Measurements from ENCODE around the gene ADAMTS17. TPM values are rescaled to one million over a fixed set of nuclear protein-coding genes. Genes with fewer than 3 reads are reported as not detected.

ADAMTS17 gene
- total RNA-seq, 1 donor from 2014 or later, result 6.2 TPM

DNA sequence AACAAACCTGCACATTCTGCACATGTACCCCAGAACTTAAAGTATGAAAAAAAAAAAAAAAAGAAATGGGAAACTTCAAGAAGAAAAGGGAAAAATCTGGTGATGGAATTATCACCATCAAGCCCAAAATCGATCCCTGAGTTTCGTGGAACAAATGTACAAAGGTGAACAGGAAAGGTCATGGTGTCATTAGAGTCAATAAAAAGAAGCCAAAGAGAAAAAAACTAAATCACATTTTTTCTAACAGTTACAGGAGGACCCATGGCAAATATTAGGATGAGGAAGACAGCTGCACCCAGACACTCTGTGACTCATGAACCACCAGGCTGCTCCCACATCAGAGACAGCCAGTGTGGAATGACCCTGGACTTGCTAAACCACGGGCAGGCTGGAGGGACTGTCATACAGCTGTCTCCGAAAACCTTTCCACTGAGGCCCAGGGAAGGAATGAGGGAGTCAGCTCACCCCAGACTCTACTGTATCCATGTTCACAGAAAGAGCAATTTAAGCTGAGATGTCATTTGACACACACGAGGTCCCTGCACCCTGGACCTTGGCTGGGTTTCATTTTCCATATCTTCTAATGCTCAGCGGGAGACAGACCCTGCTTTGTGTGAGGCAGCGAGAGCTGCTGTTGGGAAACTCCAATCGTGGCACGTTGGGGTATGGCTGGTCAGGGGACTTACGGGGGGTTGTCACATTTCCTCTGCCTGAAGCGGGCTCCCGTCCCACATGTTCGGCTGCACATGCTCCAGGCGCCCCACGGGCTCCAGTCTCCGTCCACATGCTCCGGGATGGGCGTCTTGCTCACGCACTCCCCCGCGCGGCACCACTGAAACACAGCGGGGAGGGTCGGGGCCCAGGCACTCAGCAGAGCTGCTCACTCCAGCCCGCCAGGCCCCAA, 210.2 kb downstream of the ADAMTS17 start:
- no peaks in the 10 kb centered on the region for H3K9me3 ChIP-seq
- no peaks in the 10 kb centered on the region for H3K27me3 ChIP-seq
- H3K4me1 ChIP-seq, result no peaks in the 10 kb centered on the region
- DNase-seq (no peak), ATAC-seq (peak; percentile 86)
- TF ChIP-seq, protein P1, sequence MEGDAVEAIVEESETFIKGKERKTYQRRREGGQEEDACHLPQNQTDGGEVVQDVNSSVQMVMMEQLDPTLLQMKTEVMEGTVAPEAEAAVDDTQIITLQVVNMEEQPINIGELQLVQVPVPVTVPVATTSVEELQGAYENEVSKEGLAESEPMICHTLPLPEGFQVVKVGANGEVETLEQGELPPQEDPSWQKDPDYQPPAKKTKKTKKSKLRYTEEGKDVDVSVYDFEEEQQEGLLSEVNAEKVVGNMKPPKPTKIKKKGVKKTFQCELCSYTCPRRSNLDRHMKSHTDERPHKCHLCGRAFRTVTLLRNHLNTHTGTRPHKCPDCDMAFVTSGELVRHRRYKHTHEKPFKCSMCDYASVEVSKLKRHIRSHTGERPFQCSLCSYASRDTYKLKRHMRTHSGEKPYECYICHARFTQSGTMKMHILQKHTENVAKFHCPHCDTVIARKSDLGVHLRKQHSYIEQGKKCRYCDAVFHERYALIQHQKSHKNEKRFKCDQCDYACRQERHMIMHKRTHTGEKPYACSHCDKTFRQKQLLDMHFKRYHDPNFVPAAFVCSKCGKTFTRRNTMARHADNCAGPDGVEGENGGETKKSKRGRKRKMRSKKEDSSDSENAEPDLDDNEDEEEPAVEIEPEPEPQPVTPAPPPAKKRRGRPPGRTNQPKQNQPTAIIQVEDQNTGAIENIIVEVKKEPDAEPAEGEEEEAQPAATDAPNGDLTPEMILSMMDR (IDR thresholded peaks at IDR 0.05), result peak; percentile 47
- peak overlapping the region; percentile 23 for H3K4me3 ChIP-seq
- intact Hi-C loops (cut with DNase I), result no loop called here
- no peak overlapping the region for H3K27ac ChIP-seq
- H3K36me3 ChIP-seq, result no peaks in the 10 kb centered on the region

DNA sequence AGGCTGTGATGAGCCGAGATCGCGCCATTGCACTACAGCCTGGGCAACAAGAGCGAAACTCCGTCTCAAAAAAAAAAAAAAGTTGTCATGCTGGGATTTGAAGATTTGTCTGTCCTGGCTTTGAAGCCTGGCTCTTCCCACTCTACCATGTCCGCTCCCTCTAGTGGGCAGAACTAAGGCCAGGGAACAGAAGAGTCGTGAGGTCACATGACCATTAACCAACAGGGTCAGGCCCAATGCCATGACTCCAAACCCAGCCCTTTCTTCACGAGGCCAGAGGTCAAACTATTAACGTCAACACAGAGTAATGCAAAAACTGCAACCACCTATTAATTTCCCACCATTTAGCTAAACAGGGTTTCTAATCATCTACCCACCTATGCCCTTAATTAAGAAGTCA, 212.1 kb downstream of the ADAMTS17 start:
- no peaks in the 10 kb centered on the region for H3K9me3 ChIP-seq
- H3K4me1 ChIP-seq, result peaks cover 3% of the 10 kb centered on the region
- no peak overlapping the region for H3K4me3 ChIP-seq
- TF ChIP-seq, protein P1 (IDR thresholded peaks at IDR 0.05), result no peak
- DNase-seq (no peak), ATAC-seq (no peak)
- no peak overlapping the region for H3K27ac ChIP-seq
- H3K27me3 ChIP-seq, result no peaks in the 10 kb centered on the region
- no peaks in the 10 kb centered on the region for H3K36me3 ChIP-seq
- intact Hi-C loops (cut with DNase I), result no loop called here

GRCh38 chr15:100125401-100126191, 216.2 kb downstream of the ADAMTS17 start:
- ATAC-seq, result peak; percentile 65
- TF ChIP-seq, protein P1 (IDR thresholded peaks at IDR 0.05), result no peak
- H3K27ac ChIP-seq, result no peak overlapping the region

GRCh38 chr15:100124936-100125335, 216.8 kb downstream of the ADAMTS17 start:
- no peak for ATAC-seq
- intact Hi-C loops (cut with DNase I), result no loop called here
- peak; percentile 9 for DNase-seq
- Histone ChIP-seq H3K27me3 (no peaks in the 10 kb centered on the region), H3K36me3 (no peaks in the 10 kb centered on the region), H3K4me1 (peaks cover 3% of the 10 kb centered on the region), H3K4me3 (no peak overlapping the region), H3K9me3 (peaks cover 10% of the 10 kb centered on the region), H3K27ac (no peak overlapping the region)
- TF ChIP-seq, protein P1 (IDR thresholded peaks at IDR 0.05), result no peak

More at GRCh38 chr15:100125401-100126191, 216.2 kb downstream of the ADAMTS17 start:
- intact Hi-C loops (cut with DNase I), result no loop called here
- Histone ChIP-seq H3K4me3 (no peak overlapping the region), H3K4me1 (peaks cover 3% of the 10 kb centered on the region), H3K9me3 (peaks cover 10% of the 10 kb centered on the region), H3K36me3 (no peaks in the 10 kb centered on the region), H3K27me3 (no peaks in the 10 kb centered on the region)
- peak; percentile 51 for DNase-seq

DNA sequence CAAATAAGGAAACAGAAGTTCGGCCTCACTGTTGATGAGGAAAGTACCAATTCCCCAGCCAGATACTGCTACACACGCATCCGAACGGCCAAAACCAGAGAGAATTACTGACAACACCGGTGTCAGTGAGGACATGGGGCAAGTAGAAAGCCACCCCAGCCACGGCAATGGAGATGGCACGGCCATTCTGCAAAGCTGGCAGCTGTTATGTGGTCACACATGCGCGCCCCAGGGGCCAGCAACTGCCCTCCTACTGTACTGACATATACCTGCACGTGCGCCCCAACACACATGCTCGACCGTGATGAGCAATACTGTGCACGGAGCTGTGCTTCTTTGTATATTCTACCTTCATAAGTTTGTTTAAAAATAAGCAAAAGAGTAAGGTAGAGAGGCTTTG, 217.4 kb downstream of the ADAMTS17 start:
- no peak for ATAC-seq
- peaks cover 3% of the 10 kb centered on the region for H3K4me1 ChIP-seq
- intact Hi-C loops (cut with DNase I), result no loop called here

More for the DNA sequence above, 217.4 kb downstream of the ADAMTS17 start:
- Histone ChIP-seq H3K36me3 (no peaks in the 10 kb centered on the region), H3K4me3 (no peak overlapping the region), H3K27ac (no peak overlapping the region), H3K27me3 (no peaks in the 10 kb centered on the region), H3K9me3 (peaks cover 10% of the 10 kb centered on the region)
- peak; percentile 46 for DNase-seq
- TF ChIP-seq, protein P1 (IDR thresholded peaks at IDR 0.05), result no peak
